HFFc6 (cell line): ENCODE results near the gene PROM1. TPM values are rescaled to one million over a fixed set of nuclear protein-coding genes. Genes with fewer than 3 reads are reported as not detected.

ENCODE experiments used
- DNase-seq: peaks from one replicate; pipeline ENCODE4 v3.0.0-alpha.2; 2018
- H3K27ac Mint-ChIP-seq: 2 replicates; pipeline ENCODE4 v1.8.0; 2020; ENCODE audit warnings: mild to moderate bottlenecking, mixed read lengths
- H3K27me3 Mint-ChIP-seq: 2 replicates; pipeline ENCODE4 v1.8.0; 2021; ENCODE audit warnings: mild to moderate bottlenecking, moderate library complexity, mixed read lengths; ENCODE audit not compliant: insufficient read depth
- H3K36me3 Mint-ChIP-seq: 2 replicates; pipeline ENCODE4 v1.8.0; 2021; ENCODE audit warnings: low read depth, mixed read lengths
- H3K4me1 Mint-ChIP-seq: 2 replicates; pipeline ENCODE4 v1.8.0; 2020; ENCODE audit warnings: low read depth, mixed read lengths
- H3K4me3 Mint-ChIP-seq: 2 replicates; pipeline ENCODE4 v1.8.0; 2020; ENCODE audit warnings: mild to moderate bottlenecking, moderate library complexity, mixed read lengths
- H3K9me3 Mint-ChIP-seq: 2 replicates; pipeline ENCODE4 v1.8.0; 2020; ENCODE audit warnings: mild to moderate bottlenecking, mixed read lengths
- total RNA-seq, 6 experiments: library from RNA; stranded (reverse); fragmentation: NEBNext Ultra II Directional; extraction: Animal tissue kit (Norgen Biotek cat#: 25700); gene quantifications; 2 replicates in 1 of 6; 3 replicates in 5 of 6; pipeline ENCODE4 v1.2.3, GENCODE V29; 2021
- TF ChIP-seq, protein P1 (sequence below): fragments of 200-600 bp; sonication (generic); IDR thresholded peaks from 2 replicates; pipeline ENCODE4 v1.5.0; 2021; ENCODE audit warnings: antibody characterized with exemption, mild to moderate bottlenecking

PROM1 gene
- total RNA-seq, 6 experiments from 2014 or later, result 0.28 TPM; not detected in 5

GRCh38 chr4:16125571-16126445, 42.0 kb upstream of the PROM1 start:
- H3K27me3 Mint-ChIP-seq, result peaks cover 40% of the 10 kb centered on the region
- DNase-seq, result no peak
- H3K36me3 Mint-ChIP-seq, result no peaks in the 10 kb centered on the region
- TF ChIP-seq, protein P1, sequence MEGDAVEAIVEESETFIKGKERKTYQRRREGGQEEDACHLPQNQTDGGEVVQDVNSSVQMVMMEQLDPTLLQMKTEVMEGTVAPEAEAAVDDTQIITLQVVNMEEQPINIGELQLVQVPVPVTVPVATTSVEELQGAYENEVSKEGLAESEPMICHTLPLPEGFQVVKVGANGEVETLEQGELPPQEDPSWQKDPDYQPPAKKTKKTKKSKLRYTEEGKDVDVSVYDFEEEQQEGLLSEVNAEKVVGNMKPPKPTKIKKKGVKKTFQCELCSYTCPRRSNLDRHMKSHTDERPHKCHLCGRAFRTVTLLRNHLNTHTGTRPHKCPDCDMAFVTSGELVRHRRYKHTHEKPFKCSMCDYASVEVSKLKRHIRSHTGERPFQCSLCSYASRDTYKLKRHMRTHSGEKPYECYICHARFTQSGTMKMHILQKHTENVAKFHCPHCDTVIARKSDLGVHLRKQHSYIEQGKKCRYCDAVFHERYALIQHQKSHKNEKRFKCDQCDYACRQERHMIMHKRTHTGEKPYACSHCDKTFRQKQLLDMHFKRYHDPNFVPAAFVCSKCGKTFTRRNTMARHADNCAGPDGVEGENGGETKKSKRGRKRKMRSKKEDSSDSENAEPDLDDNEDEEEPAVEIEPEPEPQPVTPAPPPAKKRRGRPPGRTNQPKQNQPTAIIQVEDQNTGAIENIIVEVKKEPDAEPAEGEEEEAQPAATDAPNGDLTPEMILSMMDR, result no peak
- H3K27ac Mint-ChIP-seq, result no peak overlapping the region
- no peaks in the 10 kb centered on the region for H3K4me1 Mint-ChIP-seq
- no peak overlapping the region for H3K4me3 Mint-ChIP-seq
- H3K9me3 Mint-ChIP-seq, result no peaks in the 10 kb centered on the region

- DNase-seq, result no peak
- TF ChIP-seq, protein P1, result no peak
- Mint-ChIP-seq H3K9me3 (no peaks in the 10 kb centered on the region), H3K27ac (no peak overlapping the region), H3K27me3 (peaks cover 36% of the 10 kb centered on the region), H3K4me3 (no peak overlapping the region), H3K36me3 (no peaks in the 10 kb centered on the region), H3K4me1 (no peaks in the 10 kb centered on the region)
Observed at GRCh38 chr4:16124232-16124631, 40.4 kb upstream of the PROM1 start.

GRCh38 chr4:16123356-16124084, 39.7 kb upstream of the PROM1 start:
- DNase-seq, result no peak
- Mint-ChIP-seq H3K4me1 (no peaks in the 10 kb centered on the region), H3K27ac (no peak overlapping the region), H3K36me3 (no peaks in the 10 kb centered on the region), H3K27me3 (peaks cover 36% of the 10 kb centered on the region), H3K4me3 (no peak overlapping the region), H3K9me3 (no peaks in the 10 kb centered on the region)
- TF ChIP-seq, protein P1, result no peak

- Mint-ChIP-seq H3K27me3 (peaks cover 30% of the 10 kb centered on the region), H3K27ac (no peak overlapping the region), H3K4me3 (no peak overlapping the region), H3K4me1 (no peaks in the 10 kb centered on the region), H3K36me3 (no peaks in the 10 kb centered on the region), H3K9me3 (no peaks in the 10 kb centered on the region)
- no peak for DNase-seq
- TF ChIP-seq, protein P1, result no peak
Observed at GRCh38 chr4:16122784-16123183, 39.0 kb upstream of the PROM1 start.

GRCh38 chr4:16122308-16122711, 38.5 kb upstream of the PROM1 start:
- TF ChIP-seq, protein P1, result no peak
- H3K27me3 Mint-ChIP-seq, result peaks cover 30% of the 10 kb centered on the region
- no peak overlapping the region for H3K4me3 Mint-ChIP-seq
- no peak for DNase-seq
- H3K9me3 Mint-ChIP-seq, result no peaks in the 10 kb centered on the region
- no peaks in the 10 kb centered on the region for H3K4me1 Mint-ChIP-seq
- no peak overlapping the region for H3K27ac Mint-ChIP-seq
- no peaks in the 10 kb centered on the region for H3K36me3 Mint-ChIP-seq
